ENCODE measurements around the gene TAOK1.

DNA sequence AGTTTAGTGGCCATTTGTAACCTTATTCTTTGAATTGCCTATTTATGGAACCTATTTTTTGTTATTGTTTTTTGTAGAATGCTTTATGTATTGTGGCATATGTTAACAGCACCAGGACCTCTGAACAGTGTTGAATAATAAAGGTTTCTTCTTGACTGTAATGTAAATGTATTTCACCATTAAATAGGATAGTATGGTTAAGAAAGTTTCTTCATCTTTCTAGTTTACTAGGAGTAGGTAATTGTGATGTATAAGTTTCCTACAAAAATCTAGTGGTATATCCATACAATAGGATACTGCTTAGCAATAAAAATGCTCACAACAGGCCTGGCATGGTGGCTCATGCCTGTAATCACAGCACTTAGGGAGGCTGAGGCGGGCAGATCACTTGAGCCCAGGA is 52.3 kb downstream of the TAOK1 start:
- TF ChIP-seq, protein P1, sequence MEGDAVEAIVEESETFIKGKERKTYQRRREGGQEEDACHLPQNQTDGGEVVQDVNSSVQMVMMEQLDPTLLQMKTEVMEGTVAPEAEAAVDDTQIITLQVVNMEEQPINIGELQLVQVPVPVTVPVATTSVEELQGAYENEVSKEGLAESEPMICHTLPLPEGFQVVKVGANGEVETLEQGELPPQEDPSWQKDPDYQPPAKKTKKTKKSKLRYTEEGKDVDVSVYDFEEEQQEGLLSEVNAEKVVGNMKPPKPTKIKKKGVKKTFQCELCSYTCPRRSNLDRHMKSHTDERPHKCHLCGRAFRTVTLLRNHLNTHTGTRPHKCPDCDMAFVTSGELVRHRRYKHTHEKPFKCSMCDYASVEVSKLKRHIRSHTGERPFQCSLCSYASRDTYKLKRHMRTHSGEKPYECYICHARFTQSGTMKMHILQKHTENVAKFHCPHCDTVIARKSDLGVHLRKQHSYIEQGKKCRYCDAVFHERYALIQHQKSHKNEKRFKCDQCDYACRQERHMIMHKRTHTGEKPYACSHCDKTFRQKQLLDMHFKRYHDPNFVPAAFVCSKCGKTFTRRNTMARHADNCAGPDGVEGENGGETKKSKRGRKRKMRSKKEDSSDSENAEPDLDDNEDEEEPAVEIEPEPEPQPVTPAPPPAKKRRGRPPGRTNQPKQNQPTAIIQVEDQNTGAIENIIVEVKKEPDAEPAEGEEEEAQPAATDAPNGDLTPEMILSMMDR (IDR thresholded peaks at IDR 0.05; ENCODE audit: low read depth, low read length, poor library complexity, severe bottlenecking) = no peak
- no peak for TF ChIP-seq EZH2phosphoT487 (IDR thresholded peaks at IDR 0.05; ENCODE audit: borderline replicate concordance, low read length)
